ENCODE results near the gene UGT1A4. TPM values are rescaled to one million over a fixed set of nuclear protein-coding genes. Genes with fewer than 3 reads are reported as not detected.

Gene UGT1A4
- total and polyA plus RNA-seq, 2 donors (not counting 3 experiments of a cell fraction or from before 2014, with no cell fraction given): not detected

- FAIRE-seq (no peak), DNase-seq (ENCODE audit: low read depth, low spot score) (no peak)
- H2AFZ ChIP-seq (ENCODE audit: low read depth, low read length): no peak overlapping the region
- intact Hi-C loops (cut with micrococcal nuclease): no loop called here
- ChIA-PET CTCF (no interaction called here), POLR2A (no interaction called here)
- H3K9me1 ChIP-seq (replicated peaks; ENCODE audit: control insufficient read depth, extremely low read depth, insufficient read depth, low read length): no peaks in the 10 kb centered on the region
- H3K27ac ChIP-seq (ENCODE audit: insufficient read depth, low read depth, low read length): no peak overlapping the region
- no peaks in the 10 kb centered on the region for H3K36me3 ChIP-seq (ENCODE audit: control insufficient read depth in 2 of 2, extremely low read depth in 1 of 2, insufficient read depth in 2 of 2, low read length in 2 of 2)
- H3K4me1 ChIP-seq (ENCODE audit: control insufficient read depth, extremely low read depth, insufficient read depth, low read length): no peaks in the 10 kb centered on the region
- no peak for TF ChIP-seq JUN (IDR thresholded peaks at IDR 0.05; ENCODE audit: borderline replicate concordance, insufficient read depth, insufficient read length, low read depth)
- TF ChIP-seq GATA2 (IDR thresholded peaks at IDR 0.05; ENCODE audit: insufficient read depth, insufficient read length, low read depth, low read length): no peak
- no peak for TF ChIP-seq EZH2 (IDR thresholded peaks at IDR 0.05; ENCODE audit: borderline replicate concordance, low read depth, low read length, severe bottlenecking)
- TF ChIP-seq, protein P1, sequence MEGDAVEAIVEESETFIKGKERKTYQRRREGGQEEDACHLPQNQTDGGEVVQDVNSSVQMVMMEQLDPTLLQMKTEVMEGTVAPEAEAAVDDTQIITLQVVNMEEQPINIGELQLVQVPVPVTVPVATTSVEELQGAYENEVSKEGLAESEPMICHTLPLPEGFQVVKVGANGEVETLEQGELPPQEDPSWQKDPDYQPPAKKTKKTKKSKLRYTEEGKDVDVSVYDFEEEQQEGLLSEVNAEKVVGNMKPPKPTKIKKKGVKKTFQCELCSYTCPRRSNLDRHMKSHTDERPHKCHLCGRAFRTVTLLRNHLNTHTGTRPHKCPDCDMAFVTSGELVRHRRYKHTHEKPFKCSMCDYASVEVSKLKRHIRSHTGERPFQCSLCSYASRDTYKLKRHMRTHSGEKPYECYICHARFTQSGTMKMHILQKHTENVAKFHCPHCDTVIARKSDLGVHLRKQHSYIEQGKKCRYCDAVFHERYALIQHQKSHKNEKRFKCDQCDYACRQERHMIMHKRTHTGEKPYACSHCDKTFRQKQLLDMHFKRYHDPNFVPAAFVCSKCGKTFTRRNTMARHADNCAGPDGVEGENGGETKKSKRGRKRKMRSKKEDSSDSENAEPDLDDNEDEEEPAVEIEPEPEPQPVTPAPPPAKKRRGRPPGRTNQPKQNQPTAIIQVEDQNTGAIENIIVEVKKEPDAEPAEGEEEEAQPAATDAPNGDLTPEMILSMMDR (IDR thresholded peaks at IDR 0.05; ENCODE audit: extremely low read depth in 1 of 2, insufficient read depth in 1 of 2, low read depth in 1 of 2, low read length in 2 of 2): no peak
- TF ChIP-seq MAX (IDR thresholded peaks at IDR 0.05; ENCODE audit: insufficient read depth, insufficient read length): no peak
- TF ChIP-seq POLR2AphosphoS5 (IDR thresholded peaks at IDR 0.05; ENCODE audit: insufficient read depth, low read depth, low read length): no peak
- TF ChIP-seq MYC (IDR thresholded peaks at IDR 0.05; ENCODE audit: low read depth, low read length): no peak
- H3K4me3 ChIP-seq (replicated peaks in 1 of 3; ENCODE audit: insufficient read depth in 1 of 3, low read depth in 1 of 3, low read length in 3 of 3): no peak overlapping the region
- no peak overlapping the region for H3K9ac ChIP-seq (replicated peaks; ENCODE audit: extremely low read depth, insufficient read depth, low read length)
- no peaks in the 10 kb centered on the region for H3K9me3 ChIP-seq (replicated peaks; ENCODE audit: control insufficient read depth, insufficient read depth, low read length)
- H4K20me1 ChIP-seq (replicated peaks; ENCODE audit: control insufficient read depth, extremely low read depth, insufficient read depth, low read length): no peaks in the 10 kb centered on the region
- no peaks in the 10 kb centered on the region for H3K79me2 ChIP-seq (ENCODE audit: control insufficient read depth, insufficient read depth, low read length)
- dilution Hi-C loops (cut with MboI; ENCODE audit: extremely low pct_ligation_motif_present, low sequenced_read_pairs): no loop called here
- H3K27me3 ChIP-seq (ENCODE audit: control insufficient read depth in 2 of 2, insufficient read depth in 2 of 2, low read length in 2 of 2): no peaks in the 10 kb centered on the region
- H3K4me2 ChIP-seq (ENCODE audit: insufficient read depth, low read length): no peak overlapping the region
- BruUV-seq (replicated peaks): no TSS peak
Measured at GRCh38 chr2:233819884-233820773, 101.6 kb downstream of the UGT1A4 start.

All from endothelial cell of umbilical vein (primary cell).